Central memory CD8-positive, alpha-beta T cell (primary cell): Measurements from ENCODE around the gene SNTG2.

Experiments used
- ATAC-seq: fragments of 150-1000 bp; cut with Tn5 transposase; replicated peaks from 2 replicates; pipeline ENCODE4 v1.10.0; 2022; ENCODE audit warnings: mild to moderate bottlenecking, moderate FRiP score, moderate number of reproducible peaks; ENCODE audit not compliant: poor library complexity, severe bottlenecking; ENCODE audit errors: extremely low read depth
- DNase-seq, 2 donors: peaks; one replicate each; pipeline ENCODE4 v3.0.0; 2021; ENCODE audit warnings: low spot score in 2 of 2
- H3K27ac Mint-ChIP-seq: one replicate; pipeline ENCODE4 v1.8.0; 2022; ENCODE audit warnings: low read depth, mild to moderate bottlenecking, moderate library complexity, mixed read lengths
- H3K27me3 Mint-ChIP-seq: one replicate; pipeline ENCODE4 v1.8.0; 2022; ENCODE audit warnings: mixed read lengths
- H3K36me3 Mint-ChIP-seq: one replicate; pipeline ENCODE4 v1.8.0; 2022; ENCODE audit warnings: mild to moderate bottlenecking, moderate library complexity, mixed read lengths; ENCODE audit not compliant: insufficient read depth
- H3K4me1 Mint-ChIP-seq: one replicate; pipeline ENCODE4 v1.8.0; 2022; ENCODE audit warnings: mixed read lengths
- H3K4me3 Mint-ChIP-seq: one replicate; pipeline ENCODE4 v1.8.0; 2022; ENCODE audit warnings: mild to moderate bottlenecking, moderate library complexity, mixed read lengths
- H3K9me3 Mint-ChIP-seq: one replicate; pipeline ENCODE4 v1.8.0; 2022; ENCODE audit warnings: mixed read lengths

The SNTG2 gene

DNA sequence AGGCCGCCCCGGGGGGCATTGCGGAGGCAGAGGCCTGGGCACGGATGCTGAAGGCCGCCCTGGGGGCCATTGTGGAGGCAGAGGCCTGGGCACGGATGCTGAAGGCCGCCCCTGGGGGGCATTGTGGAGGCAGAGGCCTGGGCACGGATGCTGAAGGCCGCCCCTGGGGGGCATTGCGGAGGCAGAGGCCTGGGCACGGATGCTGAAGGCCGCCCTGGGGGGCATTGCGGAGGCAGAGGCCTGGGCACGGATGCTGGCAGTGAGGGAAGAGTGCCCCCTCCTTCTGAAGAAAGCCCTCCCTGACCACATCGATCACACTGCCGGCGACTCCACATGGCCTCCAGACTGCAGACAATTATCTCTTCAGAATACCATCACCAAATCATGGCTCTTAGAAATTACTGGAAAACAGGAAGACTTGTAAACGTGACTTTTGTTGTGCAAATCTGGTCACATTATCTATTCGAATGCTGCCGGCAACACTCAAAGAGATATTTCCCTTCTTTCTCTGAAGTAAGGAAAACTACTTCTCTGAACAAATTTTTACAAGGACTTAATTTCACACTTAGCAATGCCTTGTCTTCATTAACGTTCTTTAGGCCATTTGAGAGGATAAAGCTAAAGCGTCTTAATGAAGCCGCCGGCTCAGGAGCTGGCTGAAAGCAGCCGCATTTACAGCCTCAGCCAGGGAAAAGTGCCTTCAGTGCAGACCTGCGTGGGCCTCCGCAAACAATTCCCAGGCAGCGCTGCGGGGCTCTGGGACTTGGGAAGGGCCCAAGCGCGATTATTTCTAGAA is 18.1 kb upstream of the SNTG2 start:
- DNase-seq (no peak), ATAC-seq (no peak)
- Mint-ChIP-seq H3K27ac (no peak overlapping the region), H3K4me1 (no peaks in the 10 kb centered on the region), H3K36me3 (no peaks in the 10 kb centered on the region), H3K9me3 (no peaks in the 10 kb centered on the region), H3K4me3 (no peak overlapping the region), H3K27me3 (no peaks in the 10 kb centered on the region)

DNA sequence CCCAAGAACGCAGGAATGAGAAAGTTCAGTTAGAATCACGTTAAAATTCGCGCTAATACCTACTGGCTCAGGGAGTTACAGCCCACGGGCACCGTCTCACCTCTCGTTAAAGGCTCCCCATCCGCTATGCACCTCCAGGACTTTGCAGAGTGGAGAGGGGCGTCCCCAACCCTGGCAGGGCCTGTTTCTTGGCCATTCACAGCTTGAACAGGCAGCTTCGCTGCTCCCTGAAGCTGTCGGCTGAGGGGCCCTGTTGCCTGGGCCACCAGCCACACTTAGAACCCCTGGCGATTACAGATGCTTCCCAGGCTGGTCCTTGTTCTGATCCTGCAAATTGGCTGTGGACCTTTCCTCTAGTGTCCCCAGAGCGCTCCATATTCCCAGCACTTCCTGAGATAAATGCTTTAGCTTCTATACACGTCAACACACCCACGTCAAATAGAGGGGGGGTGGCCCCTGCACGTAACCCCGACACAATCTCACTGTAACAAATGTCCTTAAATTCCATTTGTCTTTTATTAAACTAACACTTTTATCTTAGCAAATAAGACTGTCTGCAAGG is 16.8 kb upstream of the SNTG2 start:
- no peaks in the 10 kb centered on the region for H3K4me1 Mint-ChIP-seq
- no peaks in the 10 kb centered on the region for H3K27me3 Mint-ChIP-seq
- H3K27ac Mint-ChIP-seq = no peak overlapping the region
- no peaks in the 10 kb centered on the region for H3K36me3 Mint-ChIP-seq
- ATAC-seq (no peak), DNase-seq (no peak)
- no peaks in the 10 kb centered on the region for H3K9me3 Mint-ChIP-seq
- no peak overlapping the region for H3K4me3 Mint-ChIP-seq

- ATAC-seq = no peak
- H3K4me1 Mint-ChIP-seq = no peaks in the 10 kb centered on the region
- no peak overlapping the region for H3K4me3 Mint-ChIP-seq
- DNase-seq = no peak
- H3K27me3 Mint-ChIP-seq = no peaks in the 10 kb centered on the region
- H3K9me3 Mint-ChIP-seq = no peaks in the 10 kb centered on the region
- no peaks in the 10 kb centered on the region for H3K36me3 Mint-ChIP-seq
- H3K27ac Mint-ChIP-seq = no peak overlapping the region
Observed at GRCh38 chr2:937530-937929, 13.1 kb upstream of the SNTG2 start.

- no peak for ATAC-seq
Observed at GRCh38 chr2:938181-939005, 12.3 kb upstream of the SNTG2 start.

GRCh38 chr2:939936-940601 is 10.6 kb upstream of the SNTG2 start:
- Mint-ChIP-seq H3K4me3 (no peak overlapping the region), H3K27me3 (peaks cover 4% of the 10 kb centered on the region), H3K9me3 (peaks cover 5% of the 10 kb centered on the region), H3K27ac (no peak overlapping the region), H3K4me1 (no peaks in the 10 kb centered on the region), H3K36me3 (no peaks in the 10 kb centered on the region)
- no peak for DNase-seq
- ATAC-seq = no peak

More at GRCh38 chr2:938181-939005, 12.3 kb upstream of the SNTG2 start:
- Mint-ChIP-seq H3K36me3 (no peaks in the 10 kb centered on the region), H3K27me3 (no peaks in the 10 kb centered on the region), H3K4me3 (no peak overlapping the region), H3K9me3 (no peaks in the 10 kb centered on the region), H3K4me1 (no peaks in the 10 kb centered on the region), H3K27ac (no peak overlapping the region)
- DNase-seq = no peak

GRCh38 chr2:941871-942270 is 8.8 kb upstream of the SNTG2 start:
- ATAC-seq (no peak), DNase-seq (no peak)
- H3K36me3 Mint-ChIP-seq = no peaks in the 10 kb centered on the region
- peaks cover 15% of the 10 kb centered on the region for H3K4me1 Mint-ChIP-seq
- peaks cover 5% of the 10 kb centered on the region for H3K9me3 Mint-ChIP-seq
- peaks cover 14% of the 10 kb centered on the region for H3K27me3 Mint-ChIP-seq
- no peak overlapping the region for H3K27ac Mint-ChIP-seq
- H3K4me3 Mint-ChIP-seq = no peak overlapping the region

- DNase-seq = no peak
- peaks cover 14% of the 10 kb centered on the region for H3K27me3 Mint-ChIP-seq
- H3K36me3 Mint-ChIP-seq = no peaks in the 10 kb centered on the region
- H3K4me1 Mint-ChIP-seq = peaks cover 15% of the 10 kb centered on the region
- H3K27ac Mint-ChIP-seq = no peak overlapping the region
- ATAC-seq = no peak
- peaks cover 5% of the 10 kb centered on the region for H3K9me3 Mint-ChIP-seq
- no peak overlapping the region for H3K4me3 Mint-ChIP-seq
Observed at GRCh38 chr2:942775-943460, 7.7 kb upstream of the SNTG2 start.

DNA sequence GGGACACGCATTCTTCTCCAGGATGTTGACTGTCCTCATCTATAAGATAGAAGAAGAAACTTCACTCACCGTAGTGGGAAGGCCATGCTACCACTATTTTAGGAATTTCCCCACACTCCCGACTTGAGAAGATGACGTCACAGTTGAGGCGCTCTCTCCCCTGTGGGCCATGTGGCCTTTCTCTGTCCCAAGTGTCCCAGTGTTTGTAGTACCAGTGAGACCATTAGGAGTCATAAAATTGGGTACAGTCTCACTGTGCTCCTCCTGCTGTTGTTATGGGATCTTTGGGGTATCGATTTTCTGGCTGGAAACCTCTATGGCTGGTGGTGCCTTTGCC is 7.2 kb upstream of the SNTG2 start:
- no peaks in the 10 kb centered on the region for H3K36me3 Mint-ChIP-seq
- peaks cover 14% of the 10 kb centered on the region for H3K27me3 Mint-ChIP-seq
- peaks cover 5% of the 10 kb centered on the region for H3K9me3 Mint-ChIP-seq
- DNase-seq = no peak
- H3K4me1 Mint-ChIP-seq = peaks cover 15% of the 10 kb centered on the region
- no peak for ATAC-seq
- H3K27ac Mint-ChIP-seq = no peak overlapping the region
- H3K4me3 Mint-ChIP-seq = no peak overlapping the region

- peaks cover 14% of the 10 kb centered on the region for H3K27me3 Mint-ChIP-seq
- ATAC-seq (no peak), DNase-seq (no peak)
- no peak overlapping the region for H3K4me3 Mint-ChIP-seq
- peaks cover 15% of the 10 kb centered on the region for H3K4me1 Mint-ChIP-seq
- H3K27ac Mint-ChIP-seq = no peak overlapping the region
- H3K36me3 Mint-ChIP-seq = no peaks in the 10 kb centered on the region
- H3K9me3 Mint-ChIP-seq = peaks cover 5% of the 10 kb centered on the region
Observed at GRCh38 chr2:943821-944220, 6.8 kb upstream of the SNTG2 start.

DNA sequence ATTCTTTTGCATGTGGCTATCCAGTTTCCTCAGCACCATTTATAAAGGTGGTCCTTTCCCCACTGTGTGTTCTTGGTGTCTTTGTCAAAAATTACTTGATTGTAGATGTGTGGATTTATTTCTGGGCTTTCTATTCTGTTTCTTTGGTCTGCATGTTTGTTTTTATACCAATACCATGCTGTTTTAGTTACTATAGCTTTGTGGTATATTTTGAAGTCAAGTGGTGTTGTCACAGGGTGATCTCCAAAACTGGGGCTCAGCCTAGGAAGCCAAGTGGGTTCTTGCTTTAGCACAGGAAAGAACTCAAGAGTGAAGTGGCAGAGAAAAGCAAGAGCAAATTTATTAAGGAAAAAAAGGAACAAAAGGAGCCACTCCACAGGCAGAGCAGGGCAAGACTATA is 6.0 kb upstream of the SNTG2 start:
- Mint-ChIP-seq H3K27me3 (peaks cover 23% of the 10 kb centered on the region), H3K9me3 (peaks cover 5% of the 10 kb centered on the region), H3K27ac (no peak overlapping the region), H3K36me3 (no peaks in the 10 kb centered on the region), H3K4me1 (peaks cover 21% of the 10 kb centered on the region), H3K4me3 (no peak overlapping the region)
- no peak for ATAC-seq
- DNase-seq = no peak

DNA sequence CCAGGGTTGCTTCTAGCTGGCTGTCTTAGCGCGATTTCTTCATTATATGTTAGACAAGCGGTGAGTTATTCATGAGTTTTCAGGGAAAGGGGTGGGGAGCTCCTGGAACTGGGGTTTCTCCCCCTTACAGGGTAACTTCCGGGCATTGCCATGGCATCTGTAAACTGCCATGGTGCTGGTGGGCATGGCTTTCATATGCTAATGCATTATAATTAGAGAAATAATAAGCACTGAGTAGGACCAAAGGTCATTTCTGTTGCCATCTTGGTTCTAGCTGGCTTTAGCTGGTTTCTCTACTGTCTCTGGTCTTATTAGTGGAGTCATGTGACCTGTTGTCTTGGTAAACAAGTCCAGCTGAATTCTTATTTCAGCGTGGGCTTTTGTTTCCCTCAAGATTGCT is 5.5 kb upstream of the SNTG2 start:
- Mint-ChIP-seq H3K36me3 (no peaks in the 10 kb centered on the region), H3K9me3 (peaks cover 5% of the 10 kb centered on the region), H3K4me3 (no peak overlapping the region), H3K27ac (no peak overlapping the region), H3K27me3 (peaks cover 26% of the 10 kb centered on the region), H3K4me1 (peaks cover 21% of the 10 kb centered on the region)
- no peak for DNase-seq
- ATAC-seq = no peak
